ENCODE results near the gene MYL9. TPM values are rescaled to one million over a fixed set of nuclear protein-coding genes. Genes with fewer than 3 reads are reported as not detected.
A peak's percentile ranks its signal among the peaks of the same experiment; 100 is the strongest.

Gene MYL9
- total and polyA plus RNA-seq, 2 donors (not counting 3 experiments of a cell fraction or from before 2014, with no cell fraction given) = 41.7 to 116 TPM

- H2AFZ ChIP-seq (ENCODE audit: low read depth, low read length) = no peak overlapping the region
- CTCF ChIA-PET = interaction anchor here (0.9 to 3.1 kb wide), 4 partner anchors 12 to 34 kb away, joined by 3 to 10 read pairs (median 5); partner anchors contain the start of gene RAB5IF
- intact Hi-C loops (cut with micrococcal nuclease) = loop anchor here (2.0 kb wide), 3 partner anchors 15 to 201 kb away; partner anchors contain the start of gene DSN1
- peaks cover 24% of the 10 kb centered on the region for H3K79me2 ChIP-seq (ENCODE audit: control insufficient read depth, insufficient read depth, low read length)
- no peak overlapping the region for H3K4me3 ChIP-seq (replicated peaks in 1 of 3; ENCODE audit: insufficient read depth in 1 of 3, low read depth in 1 of 3, low read length in 3 of 3)
- H3K4me1 ChIP-seq (ENCODE audit: control insufficient read depth, extremely low read depth, insufficient read depth, low read length) = peaks cover 24% of the 10 kb centered on the region
- no peaks in the 10 kb centered on the region for H3K9me3 ChIP-seq (replicated peaks; ENCODE audit: control insufficient read depth, insufficient read depth, low read length)
- TF ChIP-seq MAX (IDR thresholded peaks at IDR 0.05; ENCODE audit: insufficient read depth, insufficient read length) (no peak), POLR2A (IDR thresholded peaks at IDR 0.05; ENCODE audit: low read depth, low read length) (no peak), GATA2 (IDR thresholded peaks at IDR 0.05; ENCODE audit: insufficient read depth, insufficient read length, low read depth, low read length) (no peak)
- no peak overlapping the region for H3K4me2 ChIP-seq (ENCODE audit: insufficient read depth, low read length)
- H3K9ac ChIP-seq (replicated peaks; ENCODE audit: extremely low read depth, insufficient read depth, low read length) = no peak overlapping the region
- FAIRE-seq = peak; percentile 18
- H3K9me1 ChIP-seq (replicated peaks; ENCODE audit: control insufficient read depth, extremely low read depth, insufficient read depth, low read length) = no peaks in the 10 kb centered on the region
- POLR2A ChIA-PET = interaction anchor here (0.6 kb wide), 1 partner anchor 12 kb away, joined by 3 read pairs; no protein-coding TSS in a partner anchor
- no peak for DNase-seq (ENCODE audit: low read depth, low spot score)
- H3K27me3 ChIP-seq (ENCODE audit: control insufficient read depth in 2 of 2, insufficient read depth in 2 of 2, low read length in 2 of 2) = no peaks in the 10 kb centered on the region
- H4K20me1 ChIP-seq (replicated peaks; ENCODE audit: control insufficient read depth, extremely low read depth, insufficient read depth, low read length) = no peaks in the 10 kb centered on the region
- no TSS peak for BruUV-seq (replicated peaks)
- dilution Hi-C loops (cut with MboI; ENCODE audit: extremely low pct_ligation_motif_present, low sequenced_read_pairs) = no loop called here
- H3K27ac ChIP-seq (ENCODE audit: insufficient read depth, low read depth, low read length) = no peak overlapping the region
- no peaks in the 10 kb centered on the region for H3K36me3 ChIP-seq (ENCODE audit: control insufficient read depth in 2 of 2, extremely low read depth in 1 of 2, insufficient read depth in 2 of 2, low read length in 2 of 2)
Observed at GRCh38 chr20:36571564-36572504, 30.5 kb downstream of the MYL9 start.

- ChIA-PET POLR2A (interaction anchor here (0.6 kb wide), 3 partner anchors 13 to 1461 kb away, joined by 3 read pairs; no protein-coding TSS in a partner anchor), CTCF (interaction anchor here (2.0 kb wide), 1 partner anchor 33 kb away, joined by 9 read pairs; the partner anchor contains the start of gene RAB5IF)
- Histone ChIP-seq H4K20me1 (replicated peaks; ENCODE audit: control insufficient read depth, extremely low read depth, insufficient read depth, low read length) (no peaks in the 10 kb centered on the region), H3K27ac (ENCODE audit: insufficient read depth, low read depth, low read length) (peak overlapping the region; percentile 40), H3K4me2 (ENCODE audit: insufficient read depth, low read length) (peak overlapping the region; percentile 80), H3K4me3 (replicated peaks in 1 of 3; ENCODE audit: insufficient read depth in 1 of 3, low read depth in 1 of 3, low read length in 3 of 3) (peak overlapping the region; percentile 13 to 45 (median 23)), H3K9ac (replicated peaks; ENCODE audit: extremely low read depth, insufficient read depth, low read length) (peak overlapping the region; percentile 66), H3K27me3 (ENCODE audit: control insufficient read depth in 2 of 2, insufficient read depth in 2 of 2, low read length in 2 of 2) (no peaks in the 10 kb centered on the region), H3K9me1 (replicated peaks; ENCODE audit: control insufficient read depth, extremely low read depth, insufficient read depth, low read length) (no peaks in the 10 kb centered on the region), H3K36me3 (ENCODE audit: control insufficient read depth in 2 of 2, extremely low read depth in 1 of 2, insufficient read depth in 2 of 2, low read length in 2 of 2) (no peaks in the 10 kb centered on the region), H3K9me3 (replicated peaks; ENCODE audit: control insufficient read depth, insufficient read depth, low read length) (no peaks in the 10 kb centered on the region), H3K4me1 (ENCODE audit: control insufficient read depth, extremely low read depth, insufficient read depth, low read length) (peaks cover 24% of the 10 kb centered on the region), H2AFZ (ENCODE audit: low read depth, low read length) (peak overlapping the region; percentile 98), H3K79me2 (ENCODE audit: control insufficient read depth, insufficient read depth, low read length) (peaks cover 28% of the 10 kb centered on the region)
- intact Hi-C loops (cut with micrococcal nuclease) (loop anchor here (1.0 to 2.0 kb wide), 4 partner anchors 16 to 200 kb away; partner anchors contain the start of genes DSN1 and RAB5IF), dilution Hi-C loops (cut with MboI; ENCODE audit: extremely low pct_ligation_motif_present, low sequenced_read_pairs) (no loop called here)
- TF ChIP-seq POLR2AphosphoS5 (IDR thresholded peaks at IDR 0.05; ENCODE audit: insufficient read depth, low read depth, low read length) = no peak
- no peak for TF ChIP-seq JUN (IDR thresholded peaks at IDR 0.05; ENCODE audit: borderline replicate concordance, insufficient read depth, insufficient read length, low read depth)
- no peak for TF ChIP-seq GATA2 (IDR thresholded peaks at IDR 0.05; ENCODE audit: insufficient read depth, insufficient read length, low read depth, low read length)
- no peak for TF ChIP-seq MAX (IDR thresholded peaks at IDR 0.05; ENCODE audit: insufficient read depth, insufficient read length)
- no peak for TF ChIP-seq FOS (IDR thresholded peaks at IDR 0.05; ENCODE audit: borderline replicate concordance, insufficient read depth, low read length)
- FAIRE-seq (peak; percentile 48), DNase-seq (ENCODE audit: low read depth, low spot score) (no peak)
- BruUV-seq (replicated peaks) = TSS peak; percentile 73
Observed at GRCh38 chr20:36572701-36573102, 31.4 kb downstream of the MYL9 start.
